ENCODE data around the gene IGFBP5. TPM values are rescaled to one million over a fixed set of nuclear protein-coding genes. Genes with fewer than 3 reads are reported as not detected.

The IGFBP5 gene
- total RNA-seq, 1 donor from 2014 or later = not detected

- no peak overlapping the region for H3K27ac Mint-ChIP-seq
- H3K4me3 Mint-ChIP-seq = no peak overlapping the region
- H3K4me1 Mint-ChIP-seq = no peaks in the 10 kb centered on the region
- no peak for TF ChIP-seq CTCF (IDR thresholded peaks at IDR 0.05)
- ChIA-PET CTCF (interaction anchor here (1.1 kb wide), 1 partner anchor 11 kb away, joined by 3 read pairs; no protein-coding TSS in a partner anchor), POLR2A (no interaction called here)
- intact Hi-C loops (cut with micrococcal nuclease) = no loop called here
- H3K36me3 Mint-ChIP-seq (ENCODE audit: low read depth) = no peaks in the 10 kb centered on the region
- no peaks in the 10 kb centered on the region for H3K9me3 Mint-ChIP-seq
- DNase-seq (no peak), ATAC-seq (ENCODE audit: low read depth) (no peak)
- peaks cover 28% of the 10 kb centered on the region for H3K27me3 Mint-ChIP-seq
Observed at GRCh38 chr2:216673609-216674008, 21.7 kb downstream of the IGFBP5 start.

- POLR2A ChIA-PET = no interaction called here
- ATAC-seq (ENCODE audit: low read depth) = no peak
- intact Hi-C loops (cut with micrococcal nuclease) = no loop called here
- Mint-ChIP-seq H3K27ac (no peak overlapping the region), H3K27me3 (peaks cover 31% of the 10 kb centered on the region), H3K9me3 (no peaks in the 10 kb centered on the region), H3K4me1 (no peaks in the 10 kb centered on the region), H3K4me3 (no peak overlapping the region), H3K36me3 (ENCODE audit: low read depth) (no peaks in the 10 kb centered on the region)
- CTCF ChIA-PET = no interaction called here
- no peak for DNase-seq
- TF ChIP-seq CTCF (IDR thresholded peaks at IDR 0.05) = no peak
Observed at GRCh38 chr2:216673021-216673420, 22.3 kb downstream of the IGFBP5 start.

GRCh38 chr2:216672466-216672865 is 22.9 kb downstream of the IGFBP5 start:
- peaks cover 34% of the 10 kb centered on the region for H3K27me3 Mint-ChIP-seq
- no peak for ATAC-seq (ENCODE audit: low read depth)
- no peaks in the 10 kb centered on the region for H3K36me3 Mint-ChIP-seq (ENCODE audit: low read depth)
- H3K4me1 Mint-ChIP-seq = no peaks in the 10 kb centered on the region
- H3K4me3 Mint-ChIP-seq = no peak overlapping the region
- H3K9me3 Mint-ChIP-seq = no peaks in the 10 kb centered on the region
- ChIA-PET POLR2A (no interaction called here), CTCF (no interaction called here)
- DNase-seq = no peak
- intact Hi-C loops (cut with micrococcal nuclease) = no loop called here
- no peak for TF ChIP-seq CTCF (IDR thresholded peaks at IDR 0.05)
- no peak overlapping the region for H3K27ac Mint-ChIP-seq

GRCh38 chr2:216671791-216672343 is 23.5 kb downstream of the IGFBP5 start:
- no peak for DNase-seq
- Mint-ChIP-seq H3K9me3 (no peaks in the 10 kb centered on the region), H3K36me3 (ENCODE audit: low read depth) (no peaks in the 10 kb centered on the region), H3K27ac (no peak overlapping the region), H3K27me3 (peaks cover 34% of the 10 kb centered on the region), H3K4me3 (no peak overlapping the region), H3K4me1 (no peaks in the 10 kb centered on the region)
- CTCF ChIA-PET = no interaction called here
- no peak for ATAC-seq (ENCODE audit: low read depth)
- intact Hi-C loops (cut with micrococcal nuclease) = no loop called here
- POLR2A ChIA-PET = no interaction called here
- TF ChIP-seq CTCF (IDR thresholded peaks at IDR 0.05) = no peak

GRCh38 chr2:216671081-216671411 is 24.3 kb downstream of the IGFBP5 start:
- CTCF ChIA-PET = no interaction called here
- POLR2A ChIA-PET = no interaction called here
- intact Hi-C loops (cut with micrococcal nuclease) = no loop called here

More at GRCh38 chr2:216671081-216671411, 24.3 kb downstream of the IGFBP5 start:
- Mint-ChIP-seq H3K4me1 (no peaks in the 10 kb centered on the region), H3K27ac (no peak overlapping the region), H3K36me3 (ENCODE audit: low read depth) (no peaks in the 10 kb centered on the region), H3K4me3 (no peak overlapping the region), H3K9me3 (no peaks in the 10 kb centered on the region), H3K27me3 (peaks cover 31% of the 10 kb centered on the region)
- no peak for TF ChIP-seq CTCF (IDR thresholded peaks at IDR 0.05)
- DNase-seq (no peak), ATAC-seq (ENCODE audit: low read depth) (no peak)
